H54 (cell line): ENCODE measurements around the gene PNLDC1.
A peak's percentile ranks its signal among the peaks of the same experiment; 100 is the strongest.
"Not testable (repeated sequence)": the region's sequence is repeated elsewhere in the genome, so short reads cannot be mapped to it uniquely, and the experiment has no call there.

ENCODE experiments used
- DNase-seq: peaks from one replicate; pipeline ENCODE4 v3.0.0; 2011; ENCODE audit warnings: low spot score, mixed read lengths; ENCODE audit not compliant: insufficient read length
- FAIRE-seq: peaks from 3 replicates; lab custom pipeline; 2011; peaks lifted over from hg19 to GRCh38; lab: Jason Lieb, UNC
- POLR2A ChIP-seq: IDR thresholded peaks from 2 replicates; pipeline ENCODE4 v1.6.1; 2011; ENCODE audit warnings: low read depth, mild to moderate bottlenecking, low read length

Gene PNLDC1

GRCh38 chr6:159762681-159763293 lies 37.3 kb upstream of the PNLDC1 start:
- no peak for TF ChIP-seq POLR2A
- DNase-seq (no peak), FAIRE-seq (no peak)

- DNase-seq (no peak), FAIRE-seq (no peak)
- no peak for TF ChIP-seq POLR2A
Observed at GRCh38 chr6:159766906-159767305, 33.2 kb upstream of the PNLDC1 start.

GRCh38 chr6:159769470-159769869 lies 30.6 kb upstream of the PNLDC1 start:
- TF ChIP-seq POLR2A, result no peak
- FAIRE-seq (no peak), DNase-seq (no peak)

DNA sequence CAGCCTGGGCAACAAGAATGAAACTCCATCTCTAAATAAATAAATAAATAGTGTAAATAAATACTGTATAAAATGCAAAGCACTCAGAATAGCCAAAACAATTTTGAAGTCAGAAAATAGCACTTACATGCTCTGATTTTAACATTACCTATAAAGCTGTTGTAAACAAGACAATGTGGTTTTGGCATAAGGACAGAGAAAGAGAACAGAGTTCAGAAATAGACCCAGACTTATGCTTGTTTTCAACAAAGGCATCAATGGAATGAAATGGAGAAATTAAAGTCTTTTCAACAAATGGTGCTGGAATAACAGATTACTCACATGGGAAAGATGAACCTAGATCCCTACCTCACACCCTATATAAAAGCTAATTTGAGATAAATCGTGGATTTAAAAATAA lies 27.9 kb upstream of the PNLDC1 start:
- no peak for FAIRE-seq
- no peak for TF ChIP-seq POLR2A
- no peak for DNase-seq

DNA sequence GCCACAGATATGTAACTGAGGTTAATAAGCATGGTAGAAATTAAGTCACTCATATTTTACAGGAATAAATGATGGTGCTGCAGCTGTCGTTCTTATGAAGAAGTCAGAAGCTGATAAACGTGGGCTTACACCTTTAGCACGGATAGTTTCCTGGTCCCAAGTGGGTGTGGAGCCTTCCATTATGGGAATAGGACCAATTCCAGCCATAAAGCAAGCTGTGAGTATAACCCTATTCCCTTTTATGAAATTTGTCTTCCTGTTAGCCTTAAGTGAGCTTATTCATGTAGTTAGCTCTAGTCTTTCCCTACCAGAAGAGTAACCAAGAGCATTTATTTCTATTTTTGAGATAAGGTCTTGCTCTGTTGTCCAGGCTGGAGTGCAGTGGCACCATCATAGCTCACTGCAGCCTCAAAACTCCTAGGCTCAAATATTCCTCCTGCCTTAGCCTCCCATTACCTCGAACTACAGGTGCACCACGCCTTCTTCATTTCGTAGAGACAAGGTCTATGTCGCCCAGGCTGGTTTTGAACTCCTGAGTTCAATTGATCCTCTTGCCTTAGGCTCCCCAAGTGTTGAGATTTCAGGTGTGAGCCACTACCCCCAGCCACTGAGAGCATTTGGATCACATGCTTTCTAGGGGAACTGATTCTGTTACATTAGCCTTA lies 22.7 kb upstream of the PNLDC1 start:
- TF ChIP-seq POLR2A, result no peak
- FAIRE-seq, result no peak
- DNase-seq, result no peak

DNA sequence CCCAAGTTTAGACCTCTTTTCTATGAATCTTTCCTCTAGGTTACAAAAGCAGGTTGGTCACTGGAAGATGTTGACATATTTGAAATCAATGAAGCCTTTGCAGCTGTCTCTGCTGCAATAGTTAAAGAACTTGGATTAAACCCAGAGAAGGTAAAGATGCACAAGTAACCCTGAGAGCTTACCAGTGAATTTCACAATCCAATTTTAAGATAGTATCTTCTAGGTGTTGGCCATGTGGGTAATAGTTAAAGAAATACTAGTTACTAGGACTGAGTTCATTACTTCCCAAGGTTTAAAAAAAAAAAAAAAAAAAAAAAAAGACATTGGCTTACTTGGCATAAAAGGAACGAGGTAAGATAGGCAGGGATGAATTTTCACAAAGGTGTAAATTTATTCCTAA lies 21.9 kb upstream of the PNLDC1 start:
- TF ChIP-seq POLR2A, result no peak
- DNase-seq (no peak), FAIRE-seq (no peak)

- no peak for DNase-seq
- TF ChIP-seq POLR2A, result no peak
- FAIRE-seq, result no peak
Observed at GRCh38 chr6:159778542-159779103, 21.5 kb upstream of the PNLDC1 start.

GRCh38 chr6:159788276-159788675 lies 11.8 kb upstream of the PNLDC1 start:
- no peak for TF ChIP-seq POLR2A
- no peak for DNase-seq
- no peak for FAIRE-seq

- FAIRE-seq (no peak), DNase-seq (peak; percentile 15)
- TF ChIP-seq POLR2A, result no peak
Observed at GRCh38 chr6:159788753-159789376, 11.2 kb upstream of the PNLDC1 start.

DNA sequence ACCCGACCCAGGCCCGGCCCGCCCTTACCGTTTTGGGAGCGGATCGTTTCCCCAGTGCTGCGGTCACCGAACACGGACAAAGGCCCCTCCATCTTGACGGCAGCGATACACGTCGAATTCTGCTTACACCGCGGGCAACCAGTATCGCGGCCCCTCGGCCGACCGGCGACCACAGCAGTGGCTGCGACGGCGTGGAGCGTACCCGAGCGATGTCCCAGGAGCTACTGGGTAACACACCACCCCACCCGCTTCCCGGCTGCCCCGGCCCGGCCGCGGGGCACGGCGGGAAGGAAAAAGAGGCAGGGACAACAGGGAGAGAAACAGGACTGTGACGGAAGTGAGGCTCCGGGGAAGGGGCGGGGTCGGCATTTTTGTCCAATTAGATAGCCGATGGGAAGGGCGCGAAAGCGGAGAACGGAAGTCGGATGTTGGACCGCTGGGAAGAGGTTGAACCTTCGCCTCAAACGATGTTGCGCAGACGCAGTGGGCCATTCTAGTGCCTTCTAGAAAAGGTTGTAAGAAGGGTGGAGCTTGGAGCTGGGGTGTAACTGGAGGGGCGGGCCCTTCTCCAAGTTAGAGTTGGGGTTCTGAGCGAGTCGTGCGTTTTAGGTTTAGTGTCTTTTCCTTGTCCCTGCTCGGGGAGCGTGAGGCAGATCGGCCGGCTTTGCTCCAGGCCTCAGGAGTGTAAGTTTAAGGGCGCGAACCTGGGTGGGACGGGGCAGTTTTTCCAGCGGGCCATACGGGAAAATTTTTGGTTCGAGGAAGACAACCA lies 10.5 kb upstream of the PNLDC1 start, which contains the start of gene TCP1:
TSS of gene TCP1 (minus strand) at position 226 of the 772 bp plus-strand sequence. CDS start at position 92, 134 bp downstream.
- DNase-seq (peak; percentile 77), FAIRE-seq (peak; percentile 61)
- peak; percentile 97 for TF ChIP-seq POLR2A

- peak; percentile 70 for DNase-seq
- peak; percentile 73 for FAIRE-seq
- no peak for TF ChIP-seq POLR2A
Observed at GRCh38 chr6:159790149-159790955, 9.7 kb upstream of the PNLDC1 start, which contains the start of gene MRPL18. MRPL18 (plus strand) TSS chr6:159790467; CDS start chr6:159790588, 121 bp downstream.

DNA sequence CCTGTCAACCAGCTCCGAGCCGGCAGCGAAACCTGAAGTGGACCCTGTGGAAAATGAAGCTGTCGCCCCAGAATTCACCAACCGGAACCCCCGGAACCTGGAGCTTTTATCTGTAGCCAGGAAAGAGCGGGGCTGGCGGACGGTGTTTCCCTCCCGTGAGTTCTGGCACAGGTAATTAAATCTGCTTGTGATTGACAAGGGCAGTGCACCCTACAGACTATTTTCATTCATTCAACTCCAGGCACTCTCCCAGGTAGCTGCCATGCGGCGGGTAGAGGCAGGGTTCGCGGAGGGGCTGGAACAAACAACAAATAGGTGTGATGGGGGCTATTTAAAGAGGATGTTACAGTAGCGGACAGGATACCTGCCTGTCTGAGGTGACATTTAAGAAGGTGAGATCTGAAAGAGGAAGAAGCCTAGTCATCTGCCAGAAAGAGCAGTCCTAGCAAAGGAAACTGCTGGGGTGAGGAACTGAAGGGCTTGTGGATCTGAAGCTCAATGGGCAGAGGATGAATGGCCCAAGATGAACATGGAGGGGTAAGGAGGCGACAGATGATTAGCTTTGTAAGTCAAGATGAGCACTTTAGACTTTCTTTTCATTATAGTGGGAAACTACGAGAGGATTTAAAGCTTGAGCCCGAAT lies 9.0 kb upstream of the PNLDC1 start:
- TF ChIP-seq POLR2A, result no peak
- FAIRE-seq, result no peak
- DNase-seq, result no peak

GRCh38 chr6:159794976-159795375 lies 5.1 kb upstream of the PNLDC1 start:
- FAIRE-seq, DNase-seq: not testable (repeated sequence)
